T1000 (cell line): ENCODE measurements around the gene PLXDC1.
"Not testable (repeated sequence)": the region's sequence is repeated elsewhere in the genome, so short reads cannot be mapped to it uniquely, and the experiment has no call there.

Source experiments
- DNase-seq: peaks from one replicate; lab custom pipeline; 2025; ENCODE audit warnings: mixed read lengths; lab: John Stamatoyannopoulos, UW

Gene PLXDC1

DNA sequence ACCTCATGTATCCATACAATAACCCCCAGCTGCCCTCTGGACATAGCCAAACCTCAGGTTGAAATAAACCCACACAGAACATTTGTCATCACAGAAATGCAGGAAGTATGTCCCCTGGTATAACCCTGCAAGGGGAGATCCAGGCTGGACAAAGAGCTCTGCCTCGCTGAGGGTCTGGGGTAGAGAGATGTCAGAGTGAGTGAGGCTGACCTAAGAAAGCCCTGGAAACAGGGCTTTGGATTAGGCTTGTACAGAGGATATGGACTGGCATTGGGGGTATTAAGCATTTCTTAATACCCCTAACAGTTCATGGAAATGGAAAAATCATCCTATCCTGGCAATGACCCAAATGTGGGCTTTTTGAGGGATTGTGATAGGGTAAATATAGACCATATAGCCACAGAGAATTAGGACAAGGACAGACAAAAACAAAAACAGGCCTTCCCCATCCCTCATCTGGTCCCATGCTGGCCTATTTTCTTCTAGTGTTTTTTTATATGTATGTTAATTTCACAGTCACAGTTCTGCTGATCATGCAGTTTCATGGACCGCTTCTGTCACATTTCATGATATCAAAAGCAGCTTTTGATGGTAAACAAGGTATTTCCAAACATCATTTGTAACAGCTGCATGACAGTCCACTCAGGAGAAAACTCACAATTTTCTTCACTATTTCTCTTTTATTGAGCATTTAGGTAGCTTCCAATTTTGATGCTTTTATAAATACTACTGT, 26.1 kb downstream of the PLXDC1 start:
- no peak for DNase-seq

DNA sequence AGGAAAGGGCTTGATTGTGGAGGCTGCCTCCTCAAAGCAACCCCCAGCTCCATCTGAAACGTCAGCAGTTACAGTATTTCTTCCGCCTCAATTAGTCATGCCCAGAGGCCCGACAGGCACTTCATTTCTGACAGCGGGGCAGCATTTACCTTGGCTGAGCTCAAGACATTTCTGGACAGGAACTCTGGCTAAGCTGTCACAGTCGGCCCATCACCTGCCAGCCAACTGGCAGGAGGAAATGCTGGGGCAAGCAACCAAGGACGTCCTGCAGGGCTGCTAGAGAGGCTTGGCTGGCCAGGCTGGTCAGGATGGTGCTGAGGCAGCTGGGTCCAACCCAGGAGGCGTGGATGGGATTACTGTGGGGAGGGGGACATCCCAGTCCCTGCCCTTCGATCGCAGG, 27.8 kb downstream of the PLXDC1 start:
- no peak for DNase-seq

DNA sequence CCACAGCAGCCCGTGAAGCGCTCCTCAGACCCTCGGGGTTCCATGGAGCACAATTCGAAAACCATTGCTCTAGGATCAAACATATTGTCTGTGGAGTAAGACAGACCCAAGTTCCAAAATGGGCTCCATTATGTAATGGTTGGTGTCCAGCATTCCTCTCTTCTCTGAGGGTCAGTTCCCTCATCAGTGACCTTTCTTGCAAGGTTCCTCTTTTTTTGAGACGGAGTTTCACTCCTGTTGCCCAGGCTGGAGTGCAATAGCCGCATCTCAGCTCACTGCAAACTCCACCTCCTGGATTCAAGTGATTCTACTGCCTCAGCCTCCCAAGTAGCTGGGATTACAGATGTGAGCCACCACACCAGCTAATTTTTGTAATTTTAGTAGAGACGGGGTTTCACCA, 28.4 kb downstream of the PLXDC1 start:
- no peak for DNase-seq

DNA sequence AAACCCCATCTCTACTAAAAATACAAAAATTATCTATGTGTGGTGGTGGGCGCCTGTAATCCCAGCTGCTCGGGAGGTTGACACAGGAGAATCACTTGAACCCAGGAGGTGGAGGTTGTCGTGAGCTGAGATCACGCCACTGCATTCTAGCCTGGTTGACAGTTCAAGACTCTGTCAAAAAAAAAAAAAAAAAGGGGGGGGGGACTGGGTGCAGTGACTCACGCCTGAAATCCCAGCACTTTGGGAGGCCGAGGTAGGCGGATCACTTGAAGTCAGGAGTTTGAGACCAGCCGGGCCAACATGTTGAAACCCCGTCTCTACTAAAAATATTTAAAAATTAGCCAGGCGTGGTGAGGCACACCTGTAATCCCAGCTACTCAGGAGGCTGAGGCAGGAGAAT, 29.5 kb downstream of the PLXDC1 start:
- not testable (repeated sequence) for DNase-seq

DNA sequence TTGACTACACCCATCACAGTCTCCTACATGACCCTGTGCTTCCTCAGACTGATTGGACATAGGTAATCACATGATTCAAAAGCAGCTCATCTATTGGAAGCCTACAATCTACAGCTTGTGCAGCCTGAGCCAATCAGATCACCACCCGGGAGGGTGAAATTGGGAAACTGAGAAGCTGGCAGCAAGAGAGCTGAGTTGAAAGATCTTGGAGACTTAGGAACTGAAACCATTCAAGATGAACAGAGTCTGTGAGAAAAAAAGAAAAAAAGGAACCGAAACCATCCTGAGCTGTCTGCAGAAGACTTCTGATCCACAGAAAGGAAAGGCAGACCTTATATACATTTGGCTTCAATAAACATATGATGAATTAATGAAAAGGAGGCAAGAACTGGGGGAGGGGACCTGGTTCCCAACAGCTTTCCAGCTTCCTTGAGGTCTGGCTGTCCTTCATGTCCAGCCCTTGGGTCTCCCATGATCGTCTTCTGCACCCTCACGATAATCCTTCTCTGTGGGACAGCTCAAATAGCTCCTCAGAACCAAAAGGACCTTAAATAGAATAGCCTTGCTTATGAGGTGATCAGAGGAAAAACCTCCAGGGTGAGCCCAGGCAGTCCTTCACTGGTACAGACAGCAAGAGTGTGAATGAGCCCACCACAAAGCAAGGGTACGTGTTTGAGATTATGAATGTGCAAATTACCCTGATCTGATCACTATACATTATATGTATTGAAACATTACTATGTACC, 32.6 kb downstream of the PLXDC1 start:
- DNase-seq = no peak

DNA sequence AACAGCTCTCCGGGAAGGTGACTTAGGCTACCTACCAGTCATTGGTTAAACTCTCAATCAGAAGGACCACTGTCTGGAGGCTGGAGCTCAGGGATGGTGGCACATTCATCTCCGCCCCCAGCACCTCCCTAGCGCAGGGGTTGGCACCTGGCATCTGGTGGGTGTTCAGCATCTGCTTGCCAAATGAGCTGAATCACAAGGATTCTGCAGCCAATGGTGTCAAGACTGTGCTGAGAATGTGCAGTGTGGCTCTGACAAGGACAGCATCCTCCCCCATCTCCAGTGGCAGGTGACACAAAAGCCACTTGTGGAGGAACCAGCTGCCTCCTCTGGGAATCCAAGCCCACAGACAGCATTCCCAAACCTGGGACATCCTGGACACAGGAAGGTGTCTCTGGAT, 35.2 kb downstream of the PLXDC1 start:
- no peak for DNase-seq

DNA sequence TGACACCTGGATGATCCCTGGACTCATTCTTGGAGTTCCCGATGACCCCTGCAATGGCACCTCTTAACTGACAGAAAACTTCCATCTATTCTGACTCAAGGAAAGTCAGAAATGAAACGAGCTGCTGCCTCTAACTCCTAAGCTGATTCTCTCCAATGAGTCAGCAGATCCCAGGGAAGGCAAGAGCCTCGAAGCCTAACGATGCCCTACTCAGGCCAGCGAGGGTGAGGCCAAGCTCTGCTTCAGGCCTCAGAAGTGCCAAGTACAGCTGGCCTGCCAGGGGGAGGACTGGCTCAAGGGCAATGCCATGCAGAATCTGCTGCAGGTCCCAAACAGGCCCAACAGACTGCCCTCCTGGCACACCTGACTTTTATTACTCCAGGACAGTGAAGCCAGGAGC, 36.3 kb downstream of the PLXDC1 start:
- DNase-seq = no peak

DNA sequence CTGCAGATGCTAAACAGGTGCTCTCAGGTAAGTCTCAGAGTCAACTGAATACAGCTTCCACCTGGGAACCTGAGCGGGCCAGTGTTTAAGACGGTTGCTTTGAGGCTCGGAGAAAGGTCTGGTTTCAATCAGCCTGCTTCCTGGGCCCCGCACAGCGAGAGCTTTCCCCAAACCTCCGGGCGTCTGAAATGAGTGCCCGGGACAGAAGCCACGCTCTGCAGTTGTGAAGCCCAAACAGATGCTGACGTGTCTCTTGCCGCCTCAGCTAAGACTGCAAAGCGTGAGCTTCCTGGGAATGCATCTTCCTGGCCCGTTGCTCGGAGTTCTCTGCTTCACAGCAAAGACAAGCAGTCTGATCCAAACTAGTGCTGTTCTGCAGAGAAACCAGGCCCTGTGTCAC, 36.7 kb downstream of the PLXDC1 start:
- DNase-seq = no peak

DNA sequence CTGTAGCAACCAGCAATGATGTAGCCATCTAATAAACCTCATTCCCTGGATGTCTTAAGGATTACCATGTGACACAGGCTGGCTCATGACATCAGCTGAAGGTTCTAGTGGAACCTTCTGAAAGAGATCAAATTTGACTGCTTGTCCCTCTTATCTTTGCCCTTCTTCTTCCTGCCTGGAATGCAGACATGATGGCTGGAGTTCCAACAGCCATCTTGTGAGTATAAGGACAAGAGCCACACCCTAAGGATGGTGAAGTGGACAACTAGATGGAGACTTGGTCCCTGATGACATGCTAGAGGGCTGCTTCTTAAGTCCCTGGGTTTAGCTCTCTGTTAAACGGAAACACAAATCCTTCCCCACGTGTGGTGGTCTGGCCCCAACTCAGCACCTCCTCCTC, 37.6 kb downstream of the PLXDC1 start:
- no peak for DNase-seq

DNA sequence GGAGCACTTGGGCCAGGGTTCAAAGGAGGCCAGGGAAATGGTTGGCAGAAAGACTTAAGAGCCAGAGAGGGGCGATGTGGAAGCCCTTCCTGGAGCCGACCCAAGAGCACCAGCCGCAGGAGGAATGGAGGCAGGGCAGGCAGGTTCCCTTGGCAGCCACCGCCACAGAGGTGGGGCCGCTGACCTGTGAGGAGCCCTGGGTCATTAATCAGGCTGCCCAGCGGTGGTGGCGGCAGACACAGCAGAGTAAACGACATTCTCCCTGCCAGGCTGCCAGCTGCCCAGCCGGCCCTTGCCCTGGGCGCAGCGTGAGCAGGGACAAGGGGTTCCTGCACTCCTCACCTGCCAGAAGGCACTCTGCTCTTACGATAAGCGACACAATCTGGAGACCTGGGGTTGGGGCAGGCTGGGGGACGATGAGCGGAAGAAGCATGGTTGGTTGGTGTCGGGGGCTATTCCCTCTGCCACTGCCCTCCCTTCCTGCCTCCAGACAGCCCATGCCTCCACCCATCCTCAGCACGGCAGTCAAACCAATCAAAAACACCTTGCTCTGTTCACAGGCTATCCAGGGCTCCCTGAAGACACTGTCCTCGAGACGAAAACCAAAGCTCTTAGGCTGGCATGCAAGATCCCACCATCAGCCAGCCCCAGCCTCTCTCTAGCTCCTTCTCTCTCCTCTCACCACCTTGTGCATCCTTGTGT, 40.9 kb downstream of the PLXDC1 start:
- no peak for DNase-seq

DNA sequence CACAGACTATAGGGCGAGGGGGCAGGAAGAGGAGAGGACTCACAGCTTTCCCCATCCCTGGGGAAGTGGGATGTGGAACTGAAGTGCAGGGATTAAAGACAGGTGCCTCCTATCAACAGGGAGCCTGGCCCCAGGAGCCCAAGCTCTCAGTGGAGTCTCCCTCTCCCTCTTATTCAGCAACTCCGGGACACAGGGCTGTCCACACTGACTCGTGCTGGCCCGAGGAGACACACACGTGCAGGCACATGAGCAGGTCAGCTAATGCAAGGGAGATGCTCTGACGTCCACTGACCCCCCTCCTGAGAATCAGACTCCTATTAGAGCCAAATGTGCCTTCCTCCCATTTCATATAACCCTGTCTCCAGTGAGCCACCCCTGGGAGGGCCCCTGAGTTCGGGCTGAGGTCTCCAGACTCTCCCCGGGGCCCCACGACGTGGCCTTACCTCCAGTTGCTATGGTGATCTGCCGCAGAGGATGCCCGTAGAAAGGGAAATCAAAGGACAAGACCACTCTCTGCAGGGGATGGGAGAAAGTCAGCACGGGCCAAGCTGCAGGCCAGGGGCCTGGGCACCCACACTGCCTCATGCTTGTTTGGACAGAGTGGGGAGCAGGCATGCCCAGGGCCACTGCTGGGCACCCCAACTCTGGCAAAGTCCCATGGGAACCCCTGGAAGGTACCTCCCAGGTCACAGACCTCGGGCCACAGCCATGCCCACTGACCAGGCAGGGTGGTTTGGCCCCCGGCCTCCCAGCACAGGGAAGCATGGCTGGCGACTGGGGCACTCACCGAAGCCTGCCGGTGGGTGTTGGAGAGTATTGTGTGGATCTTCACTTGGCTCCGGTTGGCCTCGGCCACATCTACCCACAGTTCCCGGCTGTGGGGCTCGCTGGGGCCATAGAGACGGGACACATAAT, 42.7 kb downstream of the PLXDC1 start:
- no peak for DNase-seq

DNA sequence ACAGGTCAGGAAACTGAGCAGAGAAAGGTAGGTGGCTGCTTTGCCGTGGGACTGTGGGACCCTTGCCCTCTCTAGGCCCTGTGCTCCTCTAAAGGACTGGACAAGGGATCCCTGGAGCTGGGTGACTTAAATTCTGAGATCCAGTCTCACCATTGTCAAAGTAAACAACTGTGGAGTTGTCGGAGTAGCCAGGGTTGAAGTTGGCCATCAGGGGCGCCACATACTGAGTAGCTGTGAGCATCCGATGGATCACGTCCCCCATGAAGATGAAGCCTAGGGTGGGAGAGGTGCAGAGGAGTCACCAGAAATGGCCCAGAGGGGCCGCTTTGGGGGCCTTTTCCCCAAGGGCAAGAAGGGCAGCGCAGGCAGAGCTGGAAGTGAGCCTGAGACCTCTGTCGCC, 43.5 kb downstream of the PLXDC1 start:
- DNase-seq = no peak

DNA sequence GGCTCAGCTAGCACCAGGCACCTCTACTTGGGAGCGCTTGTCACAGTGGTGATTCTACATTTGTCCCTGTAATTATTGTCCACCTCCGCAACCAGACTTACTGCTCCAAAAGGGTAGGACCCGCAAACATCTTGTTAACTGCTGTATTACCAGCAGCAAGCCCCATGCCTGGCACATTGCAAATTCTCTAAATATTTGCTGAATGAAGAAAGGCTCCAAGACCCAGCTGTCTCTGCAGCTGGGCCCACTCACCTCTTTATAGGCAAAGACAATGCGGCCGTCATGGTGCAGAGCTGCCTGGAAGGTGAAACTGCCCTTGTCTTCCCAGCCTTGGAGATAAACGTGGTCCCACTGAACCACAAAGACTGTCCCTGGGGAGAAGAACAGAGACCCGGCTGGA, 44.3 kb downstream of the PLXDC1 start:
- DNase-seq = no peak

DNA sequence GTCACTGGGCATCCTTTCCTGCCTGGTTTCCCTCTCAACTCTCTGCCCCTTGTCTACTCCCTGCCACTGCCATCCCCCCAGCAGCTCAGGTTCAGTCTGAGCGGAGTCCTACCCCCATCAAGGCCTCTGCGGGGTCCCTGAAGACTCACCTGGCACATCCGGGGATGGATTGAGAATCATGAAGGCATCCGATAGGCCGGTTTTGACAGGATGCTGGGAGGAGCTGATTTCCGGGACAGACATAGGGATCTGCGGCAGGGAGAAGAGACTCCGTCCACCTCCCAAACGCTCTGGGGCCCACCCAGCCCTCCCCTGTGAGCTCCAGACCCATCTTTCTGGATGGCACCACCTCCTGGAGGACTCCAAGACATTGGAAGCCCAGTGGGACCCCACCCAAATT, 45.7 kb downstream of the PLXDC1 start:
- no peak for DNase-seq

DNA sequence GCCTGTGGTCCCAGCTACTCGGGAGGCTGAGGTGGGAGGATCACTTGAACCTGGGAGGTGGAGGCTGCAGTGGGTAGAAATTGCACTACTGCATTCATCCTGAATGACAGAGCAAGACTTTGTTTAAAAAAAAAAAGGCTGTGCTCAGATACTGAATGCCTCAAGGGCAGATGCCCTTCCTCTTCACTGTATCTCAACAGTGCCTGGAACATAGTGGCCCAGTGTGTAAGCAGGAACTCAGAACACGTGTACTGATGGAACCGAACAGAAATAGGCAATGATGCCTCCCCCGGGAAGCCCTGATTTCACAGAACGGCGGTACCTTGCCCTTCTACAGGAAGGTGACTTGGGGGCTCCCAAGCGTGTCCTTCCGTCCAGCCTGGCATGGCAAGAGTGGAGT, 46.8 kb downstream of the PLXDC1 start:
- no peak for DNase-seq

DNA sequence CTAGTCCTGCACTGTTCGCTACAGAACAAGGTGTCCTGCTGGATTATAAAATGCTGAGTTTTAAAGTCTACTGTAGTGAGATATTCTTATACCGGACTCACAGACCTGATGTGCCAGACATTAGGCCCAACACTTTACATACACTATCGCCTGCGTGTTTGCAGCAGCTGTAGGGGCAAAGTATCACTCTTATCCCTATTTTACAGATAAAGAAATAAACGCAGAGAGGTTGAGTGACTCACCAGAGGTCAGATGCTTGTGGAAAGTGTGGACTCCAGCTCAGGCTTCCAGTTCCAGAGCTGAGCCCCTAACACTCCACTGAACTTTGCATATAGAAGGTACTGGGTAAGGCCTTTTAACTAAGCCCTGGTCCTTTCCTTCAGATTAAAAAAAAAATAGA, 47.4 kb downstream of the PLXDC1 start:
- DNase-seq = no peak

DNA sequence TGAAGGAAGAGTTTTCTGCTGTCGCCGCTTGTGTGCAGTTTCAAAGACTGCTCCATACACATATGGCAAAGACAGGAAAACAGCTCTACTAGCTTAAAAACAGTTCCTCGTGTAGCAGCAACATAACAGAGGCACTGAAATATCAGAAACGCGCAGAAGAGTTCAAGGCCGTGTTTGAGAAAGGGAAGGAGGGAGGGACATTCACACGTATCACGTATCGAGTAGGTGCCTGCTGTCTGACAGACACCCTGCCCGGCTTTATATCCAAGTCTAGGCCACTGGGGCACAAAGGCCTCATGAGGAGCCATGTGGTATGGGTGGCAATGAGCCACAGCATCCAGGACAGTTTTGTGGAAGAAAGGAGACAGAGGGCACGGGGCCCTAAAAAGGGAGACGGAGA, 50.3 kb downstream of the PLXDC1 start:
- DNase-seq = no peak

DNA sequence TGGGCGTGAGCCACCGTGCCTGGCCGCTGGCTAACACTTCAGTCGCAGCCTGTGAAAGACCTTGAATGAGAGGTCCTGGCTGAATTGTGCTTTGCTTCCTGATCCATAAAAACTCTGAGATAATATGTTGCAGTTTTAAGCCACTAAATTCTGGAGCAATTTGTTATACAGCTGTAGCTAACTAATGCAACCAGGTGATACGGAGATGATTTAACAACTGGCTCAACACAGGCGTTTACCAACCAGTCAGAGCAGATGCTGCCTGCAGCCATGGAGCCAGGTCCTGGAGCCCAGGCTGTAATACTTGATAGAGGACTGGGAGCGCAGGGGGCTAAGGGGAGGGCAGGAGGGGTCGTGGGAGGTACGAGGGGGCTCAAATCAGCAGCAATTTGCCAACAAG, 50.9 kb downstream of the PLXDC1 start:
- no peak for DNase-seq

DNA sequence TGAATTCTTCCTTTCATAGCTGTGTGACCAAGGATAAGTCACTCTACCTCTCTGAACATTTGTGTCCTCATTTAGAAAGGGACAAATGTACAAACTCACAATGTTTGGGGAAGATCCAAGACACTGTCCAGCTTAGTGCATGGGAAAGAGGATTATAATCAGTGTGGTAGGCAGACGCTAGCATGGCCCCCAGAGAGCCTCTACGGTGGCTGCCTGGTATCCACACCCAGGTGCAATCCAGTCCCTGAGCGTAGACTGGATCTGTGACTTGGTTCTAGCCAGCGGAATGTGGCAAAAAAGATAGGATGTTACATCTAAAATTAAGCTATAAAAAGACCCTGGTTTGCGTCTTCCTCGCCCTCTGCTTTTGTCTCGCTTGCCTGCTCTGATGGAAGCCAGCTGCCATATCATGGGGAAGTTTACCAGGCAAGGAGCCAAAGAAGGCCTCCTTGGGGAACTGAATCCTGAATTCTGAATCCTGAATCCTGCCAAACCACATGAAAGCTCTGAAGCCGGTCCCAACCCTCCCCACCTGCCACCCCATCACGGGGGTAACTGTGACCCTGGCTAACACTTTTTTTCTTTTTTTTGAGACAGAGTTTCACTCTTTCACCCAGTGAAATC, 51.7 kb downstream of the PLXDC1 start:
- DNase-seq = no peak

DNA sequence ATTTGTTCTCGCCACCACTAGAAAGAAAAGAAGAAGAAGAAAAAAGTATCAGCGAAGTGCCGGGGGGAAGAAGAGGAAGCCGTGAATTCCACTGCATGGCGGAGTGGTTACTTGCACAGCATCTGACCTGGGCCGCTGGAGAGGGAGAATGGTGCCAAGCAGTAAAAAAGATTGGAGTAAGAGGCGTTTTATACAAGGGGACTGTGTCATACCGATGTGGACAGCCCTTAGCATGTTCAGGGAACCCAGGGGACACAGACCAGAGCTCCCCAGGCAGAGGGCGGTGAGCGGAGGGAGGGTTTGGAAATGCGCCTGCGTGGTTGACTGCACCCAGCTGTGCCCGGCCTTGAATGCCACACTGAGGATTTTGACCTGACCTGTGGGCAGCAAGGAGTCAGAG, 52.8 kb downstream of the PLXDC1 start:
- DNase-seq = no peak

DNA sequence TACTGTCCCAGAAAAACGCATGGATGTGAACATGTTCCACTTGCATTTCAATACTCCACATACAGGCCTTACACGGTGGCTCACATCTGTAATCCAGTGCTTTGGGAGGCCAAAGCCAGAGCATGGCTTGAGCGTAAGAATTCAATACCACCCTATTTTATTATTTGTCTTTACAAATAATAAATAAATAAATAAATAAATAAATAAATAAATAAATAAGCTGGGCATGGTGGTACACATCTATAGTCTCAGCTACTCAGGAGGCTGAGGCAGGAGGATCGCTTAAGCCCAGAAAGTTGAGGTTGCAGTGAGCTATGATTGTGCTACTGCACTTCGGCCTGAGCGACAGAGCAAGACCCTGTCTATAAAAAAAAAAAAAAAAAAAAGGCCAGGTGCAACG, 53.9 kb downstream of the PLXDC1 start:
- no peak for DNase-seq

DNA sequence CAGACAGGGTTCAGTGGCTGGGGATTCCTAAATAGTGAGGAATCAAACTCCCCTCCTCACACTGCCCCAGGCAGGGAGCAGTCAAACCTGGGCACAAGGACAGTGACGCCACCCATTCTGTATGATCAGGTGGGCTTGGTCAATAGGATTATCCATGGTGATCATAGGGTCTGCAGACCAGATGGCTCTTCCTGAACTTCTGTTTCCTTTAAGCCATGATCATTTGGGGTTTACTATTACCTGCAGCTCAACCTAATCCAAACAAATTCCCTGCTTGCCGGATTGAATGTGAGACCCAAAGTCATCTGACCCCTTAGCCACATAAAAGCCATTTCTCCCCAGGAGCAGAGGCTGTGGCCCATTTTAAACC, 54.3 kb downstream of the PLXDC1 start:
- no peak for DNase-seq
